AG10803 (cell line): ENCODE results near the gene SPRY4.

Source experiments
- DNase-seq: peaks from one replicate; pipeline ENCODE4 v3.0.0; 2010; ENCODE audit warnings: low read depth
- H3K4me3 ChIP-seq: 2 replicates; pipeline ENCODE4 v1.5.1; 2011; ENCODE audit warnings: mild to moderate bottlenecking, low read length, control low read depth
- TF ChIP-seq, protein P1 (sequence below): conservative IDR thresholded peaks from 2 replicates; pipeline ENCODE4 v1.5.1; 2011; ENCODE audit warnings: mild to moderate bottlenecking, low read length, control low read depth, inconsistent platforms

SPRY4 gene

DNA sequence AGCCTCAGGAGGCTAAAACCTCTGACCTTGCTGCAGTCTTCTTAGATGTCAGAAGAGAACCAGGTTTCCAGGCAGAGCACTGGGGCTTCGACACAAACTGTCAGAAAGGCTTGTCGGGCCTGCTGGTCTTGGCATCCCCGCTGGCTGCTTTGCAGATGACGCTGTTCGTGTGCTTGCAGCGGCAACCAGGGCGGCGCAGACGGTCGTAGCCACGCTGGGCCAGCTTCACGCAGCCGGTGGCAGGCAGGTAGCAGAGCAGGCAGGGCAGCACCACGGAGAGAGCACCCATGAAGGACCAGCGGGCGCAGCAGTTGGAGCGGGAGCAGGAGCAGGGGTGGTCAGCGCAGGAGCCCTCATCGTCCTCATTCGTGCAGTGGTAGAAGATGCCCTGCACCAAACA is 10.7 kb downstream of the SPRY4 start:
- no peak overlapping the region for H3K4me3 ChIP-seq
- DNase-seq = peak; percentile 57
- TF ChIP-seq, protein P1, sequence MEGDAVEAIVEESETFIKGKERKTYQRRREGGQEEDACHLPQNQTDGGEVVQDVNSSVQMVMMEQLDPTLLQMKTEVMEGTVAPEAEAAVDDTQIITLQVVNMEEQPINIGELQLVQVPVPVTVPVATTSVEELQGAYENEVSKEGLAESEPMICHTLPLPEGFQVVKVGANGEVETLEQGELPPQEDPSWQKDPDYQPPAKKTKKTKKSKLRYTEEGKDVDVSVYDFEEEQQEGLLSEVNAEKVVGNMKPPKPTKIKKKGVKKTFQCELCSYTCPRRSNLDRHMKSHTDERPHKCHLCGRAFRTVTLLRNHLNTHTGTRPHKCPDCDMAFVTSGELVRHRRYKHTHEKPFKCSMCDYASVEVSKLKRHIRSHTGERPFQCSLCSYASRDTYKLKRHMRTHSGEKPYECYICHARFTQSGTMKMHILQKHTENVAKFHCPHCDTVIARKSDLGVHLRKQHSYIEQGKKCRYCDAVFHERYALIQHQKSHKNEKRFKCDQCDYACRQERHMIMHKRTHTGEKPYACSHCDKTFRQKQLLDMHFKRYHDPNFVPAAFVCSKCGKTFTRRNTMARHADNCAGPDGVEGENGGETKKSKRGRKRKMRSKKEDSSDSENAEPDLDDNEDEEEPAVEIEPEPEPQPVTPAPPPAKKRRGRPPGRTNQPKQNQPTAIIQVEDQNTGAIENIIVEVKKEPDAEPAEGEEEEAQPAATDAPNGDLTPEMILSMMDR = no peak

DNA sequence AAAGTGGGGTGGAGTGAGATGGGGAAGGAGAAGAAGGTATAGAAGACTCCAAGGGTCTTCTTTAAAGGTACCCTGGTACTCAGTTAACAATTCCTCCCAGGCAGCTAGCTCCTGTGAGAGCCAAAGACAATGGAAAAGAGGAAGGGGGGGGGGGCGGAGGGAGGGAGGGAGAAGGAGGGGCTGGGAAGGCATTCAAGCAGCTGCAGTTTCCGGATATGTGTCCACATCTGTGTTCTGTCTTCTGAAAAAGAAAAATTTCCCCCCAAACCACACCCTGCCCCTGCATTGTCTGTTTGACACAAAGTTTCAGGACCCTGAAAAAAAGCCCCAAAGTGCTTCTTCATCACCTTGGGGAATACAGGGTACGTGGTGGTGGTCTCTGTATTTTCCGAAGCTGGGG is 11.1 kb downstream of the SPRY4 start:
- peak; percentile 42 for DNase-seq
- TF ChIP-seq, protein P1 = no peak
- H3K4me3 ChIP-seq = no peak overlapping the region

DNA sequence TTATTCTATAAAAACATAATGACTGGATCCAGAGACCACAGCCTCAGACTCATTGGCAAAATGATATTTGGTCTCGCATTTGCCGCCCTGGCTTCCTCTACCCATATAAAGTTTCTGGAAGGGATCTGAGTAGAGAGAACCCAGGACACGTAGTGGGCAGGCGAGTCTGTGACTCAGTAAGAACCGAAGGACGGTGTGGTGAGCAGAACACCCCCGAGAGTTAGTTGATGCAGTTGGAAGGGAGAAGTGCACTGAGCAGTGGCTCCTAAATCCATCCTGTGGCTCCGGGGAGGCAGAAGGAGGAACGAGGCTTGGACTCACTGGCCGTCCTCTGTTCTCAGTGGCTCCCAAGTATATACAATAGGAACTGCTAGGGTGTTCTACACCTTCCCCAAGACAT is 11.5 kb downstream of the SPRY4 start:
- TF ChIP-seq, protein P1 = no peak
- H3K4me3 ChIP-seq = no peak overlapping the region
- DNase-seq = no peak

DNA sequence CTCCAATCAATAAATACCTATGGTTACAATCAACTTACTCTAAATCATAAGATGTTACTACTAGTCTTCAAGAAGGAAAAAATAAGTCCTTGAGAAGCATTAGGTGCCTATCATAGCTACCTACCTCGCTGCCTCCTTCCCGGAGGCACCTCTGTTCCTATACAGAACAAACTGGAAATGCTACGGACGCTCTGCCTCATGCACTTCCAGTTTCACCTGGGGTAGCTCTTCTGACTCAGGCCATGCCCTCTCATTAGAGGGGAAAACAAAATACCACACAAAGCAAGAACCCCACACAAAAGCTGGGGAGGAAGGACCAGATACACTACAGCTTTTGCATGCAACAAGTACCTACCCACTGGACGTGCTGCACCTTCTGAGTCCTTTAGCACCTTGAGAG is 12.4 kb downstream of the SPRY4 start:
- no peak overlapping the region for H3K4me3 ChIP-seq
- TF ChIP-seq, protein P1 = no peak
- DNase-seq = no peak

DNA sequence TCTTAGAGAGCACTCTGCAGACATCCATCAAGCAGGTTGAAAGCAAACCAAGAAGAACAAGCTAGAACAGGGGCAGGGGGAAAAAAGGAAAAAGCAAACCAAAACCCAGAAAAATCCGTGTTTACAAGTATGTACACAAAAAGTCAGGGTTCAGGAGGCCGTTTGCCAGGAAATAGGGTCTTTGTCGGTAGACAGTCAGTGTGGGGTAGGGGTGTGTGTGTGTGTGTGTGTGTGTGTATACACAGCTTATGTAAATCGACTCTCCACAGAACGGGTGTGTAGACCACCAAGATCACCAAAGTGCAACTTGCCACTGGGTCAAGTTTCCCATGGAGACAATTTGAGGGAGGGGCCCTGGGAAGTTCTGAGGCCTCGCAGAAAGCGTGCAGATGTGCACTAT is 13.1 kb downstream of the SPRY4 start:
- no peak overlapping the region for H3K4me3 ChIP-seq
- TF ChIP-seq, protein P1 = no peak
- no peak for DNase-seq

DNA sequence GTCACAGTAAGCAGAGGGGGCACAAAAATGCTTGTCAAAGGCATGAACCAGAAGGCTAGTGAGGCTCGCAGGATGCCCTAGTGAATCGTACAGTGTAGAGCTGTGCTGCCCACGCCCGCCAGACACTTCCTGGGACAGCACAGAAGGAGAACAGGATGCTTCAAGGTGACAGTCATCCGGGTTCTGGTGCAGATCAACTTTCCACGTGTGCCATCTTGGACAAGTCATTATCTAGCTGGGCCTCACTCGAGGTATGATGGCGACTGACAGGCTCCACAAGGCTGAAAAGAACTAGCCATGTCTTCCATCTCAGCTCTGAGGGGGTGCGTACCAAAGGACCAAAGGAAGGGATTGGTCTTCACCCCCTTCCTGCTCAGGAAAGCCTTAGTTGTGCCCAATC is 14.0 kb downstream of the SPRY4 start:
- no peak for DNase-seq
- TF ChIP-seq, protein P1 = no peak
- no peak overlapping the region for H3K4me3 ChIP-seq

DNA sequence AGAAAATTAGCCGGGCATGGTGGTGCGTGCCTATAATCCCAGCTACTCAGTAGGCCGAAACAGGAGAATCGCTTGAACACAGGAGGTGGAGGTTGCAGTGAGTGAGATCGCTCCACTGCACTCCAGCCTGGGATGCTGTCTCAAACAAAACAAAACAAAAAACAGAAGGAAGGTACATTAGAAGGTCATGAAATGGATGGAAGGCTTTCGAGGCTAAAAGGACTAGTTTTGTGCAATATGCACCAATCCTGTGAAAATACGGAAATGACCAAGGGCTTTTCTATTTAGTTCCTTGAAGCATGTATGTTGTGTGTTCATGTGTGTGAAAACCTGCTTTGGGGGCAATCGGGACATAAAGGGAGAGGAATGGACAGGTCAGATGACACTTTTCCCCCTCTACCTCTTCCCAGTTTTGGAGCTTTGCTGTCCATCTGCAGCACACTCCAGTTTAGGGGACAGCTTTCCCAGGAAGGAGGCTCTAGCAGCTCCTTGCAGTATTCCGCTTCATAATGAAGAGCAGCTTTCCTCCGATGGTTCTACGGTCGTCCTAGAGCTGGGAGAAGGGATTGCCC is 15.0 kb downstream of the SPRY4 start:
- DNase-seq = no peak
- no peak overlapping the region for H3K4me3 ChIP-seq
- TF ChIP-seq, protein P1 = no peak
